Right lobe of liver (tissue), 4 donors: ENCODE data around the gene ZFP90.

ENCODE experiments used
- CTCF ChIP-seq, 4 donors: fragments of 200-600 bp in 3 of 4; fragments of 450-650 bp in 1 of 4; IDR thresholded peaks; one replicate each; pipeline versions ENCODE4 v1.5.1 to v1.8.0; 2016 to 2022; ENCODE audit warnings: antibody characterized with exemption in 4 of 4, mild to moderate bottlenecking in 2 of 4
- POLR2A ChIP-seq: fragments of 450-650 bp; IDR thresholded peaks from one replicate; pipeline ENCODE4 v1.6.1; 2017; ENCODE audit warnings: antibody characterized with exemption, mild to moderate bottlenecking
- donor health status: DM: no; HTN: no; CAD: no.
- donor health status: DM: no; HTN: no; CAD: no.
- donor health status: DM: no; HTN: yes; CAD: no.

- no peak for TF ChIP-seq POLR2A
- TF ChIP-seq CTCF (IDR thresholded peaks at IDR 0.05) = no peak
Measured at GRCh38 chr16:68533937-68534336, 5.2 kb upstream of the ZFP90 start.
